ENCODE results near the gene RGL4.

RGL4 gene

GRCh38 chr22:23697031-23697970 is 6.5 kb downstream of the RGL4 start:
- DNase-seq (ENCODE audit: low read depth in 1 of 2, low spot score in 1 of 2): no peak

- DNase-seq (ENCODE audit: low read depth in 1 of 2, low spot score in 1 of 2): no peak
These were observed 7.3 kb downstream of the RGL4 start for GRCh38 chr22:23698094-23698493.

- DNase-seq (ENCODE audit: low read depth in 1 of 2, low spot score in 1 of 2): no peak
These were observed 7.9 kb downstream of the RGL4 start for GRCh38 chr22:23698673-23699235.

- DNase-seq (ENCODE audit: low read depth in 1 of 2, low spot score in 1 of 2): no peak
These were observed 9.9 kb downstream of the RGL4 start for GRCh38 chr22:23700706-23701105.

- DNase-seq (ENCODE audit: low read depth in 1 of 2, low spot score in 1 of 2): no peak
These were observed 13.2 kb downstream of the RGL4 start for GRCh38 chr22:23704062-23704461.

- no peak for DNase-seq (ENCODE audit: low read depth in 1 of 2, low spot score in 1 of 2)
These were observed 14.0 kb downstream of the RGL4 start for GRCh38 chr22:23704829-23705228.

GRCh38 chr22:23705358-23705757 is 14.5 kb downstream of the RGL4 start:
- no peak for DNase-seq (ENCODE audit: low read depth in 1 of 2, low spot score in 1 of 2)

GRCh38 chr22:23708270-23708669 is 17.5 kb downstream of the RGL4 start:
- no peak for DNase-seq (ENCODE audit: low read depth in 1 of 2, low spot score in 1 of 2)

GRCh38 chr22:23709107-23709506 is 18.3 kb downstream of the RGL4 start:
- no peak for DNase-seq (ENCODE audit: low read depth in 1 of 2, low spot score in 1 of 2)

- DNase-seq (ENCODE audit: low read depth in 1 of 2, low spot score in 1 of 2): no peak
These were observed 21.4 kb downstream of the RGL4 start for GRCh38 chr22:23712256-23712655.

- DNase-seq (ENCODE audit: low read depth in 1 of 2, low spot score in 1 of 2): no peak
These were observed 23.1 kb downstream of the RGL4 start for GRCh38 chr22:23713696-23714595.

GRCh38 chr22:23714596-23715578 is 24.1 kb downstream of the RGL4 start:
- no peak for DNase-seq (ENCODE audit: low read depth in 1 of 2, low spot score in 1 of 2)

- DNase-seq (ENCODE audit: low read depth in 1 of 2, low spot score in 1 of 2): no peak
These were observed 25.1 kb downstream of the RGL4 start for GRCh38 chr22:23715806-23716375.

- DNase-seq (ENCODE audit: low read depth in 1 of 2, low spot score in 1 of 2): peak; percentile 63 to 74
These were observed 26.3 kb downstream of the RGL4 start for GRCh38 chr22:23716811-23717801.

- no peak for DNase-seq (ENCODE audit: low read depth in 1 of 2, low spot score in 1 of 2)
These were observed 27.8 kb downstream of the RGL4 start for GRCh38 chr22:23718371-23719165.

- no peak for DNase-seq (ENCODE audit: low read depth in 1 of 2, low spot score in 1 of 2)
These were observed 30.0 kb downstream of the RGL4 start for GRCh38 chr22:23720855-23721254.

- no peak for DNase-seq (ENCODE audit: low read depth in 1 of 2, low spot score in 1 of 2)
These were observed 31.3 kb downstream of the RGL4 start for GRCh38 chr22:23722160-23722559.

- DNase-seq (ENCODE audit: low read depth in 1 of 2, low spot score in 1 of 2): no peak
These were observed 31.9 kb downstream of the RGL4 start for GRCh38 chr22:23722724-23723123.

All from stimulated activated CD4-positive, alpha-beta T cell treated with anti-CD3 and anti-CD28 coated beads, Interleukin-15, amount 100 ng/mL, for 1 hour (primary cell).